Measurements from ENCODE around the gene ARHGAP19.

DNA sequence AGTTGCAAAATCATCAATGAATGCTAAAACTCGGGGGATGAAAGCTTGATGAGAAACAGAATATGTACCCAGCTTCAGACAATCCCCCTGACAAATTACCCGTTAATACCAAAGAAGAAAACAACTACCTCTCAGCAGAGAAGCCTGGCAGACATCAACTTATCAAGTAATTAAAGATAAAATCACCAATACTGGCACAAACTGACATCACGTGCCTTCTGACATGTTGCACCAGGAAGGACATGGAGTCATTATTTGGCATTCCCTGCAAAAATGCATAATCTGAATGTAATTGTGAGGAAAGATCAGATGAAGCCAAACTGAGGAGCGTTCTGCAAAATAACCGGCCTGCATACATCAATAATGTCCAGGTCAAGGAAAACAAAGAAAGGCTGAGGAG, 114.4 kb downstream of the ARHGAP19 start:
- TF ChIP-seq POLR2A (IDR thresholded peaks at IDR 0.05): no peak
- TF ChIP-seq, protein P1, sequence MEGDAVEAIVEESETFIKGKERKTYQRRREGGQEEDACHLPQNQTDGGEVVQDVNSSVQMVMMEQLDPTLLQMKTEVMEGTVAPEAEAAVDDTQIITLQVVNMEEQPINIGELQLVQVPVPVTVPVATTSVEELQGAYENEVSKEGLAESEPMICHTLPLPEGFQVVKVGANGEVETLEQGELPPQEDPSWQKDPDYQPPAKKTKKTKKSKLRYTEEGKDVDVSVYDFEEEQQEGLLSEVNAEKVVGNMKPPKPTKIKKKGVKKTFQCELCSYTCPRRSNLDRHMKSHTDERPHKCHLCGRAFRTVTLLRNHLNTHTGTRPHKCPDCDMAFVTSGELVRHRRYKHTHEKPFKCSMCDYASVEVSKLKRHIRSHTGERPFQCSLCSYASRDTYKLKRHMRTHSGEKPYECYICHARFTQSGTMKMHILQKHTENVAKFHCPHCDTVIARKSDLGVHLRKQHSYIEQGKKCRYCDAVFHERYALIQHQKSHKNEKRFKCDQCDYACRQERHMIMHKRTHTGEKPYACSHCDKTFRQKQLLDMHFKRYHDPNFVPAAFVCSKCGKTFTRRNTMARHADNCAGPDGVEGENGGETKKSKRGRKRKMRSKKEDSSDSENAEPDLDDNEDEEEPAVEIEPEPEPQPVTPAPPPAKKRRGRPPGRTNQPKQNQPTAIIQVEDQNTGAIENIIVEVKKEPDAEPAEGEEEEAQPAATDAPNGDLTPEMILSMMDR (IDR thresholded peaks at IDR 0.05): no peak
- TF ChIP-seq POLR2AphosphoS5 (IDR thresholded peaks at IDR 0.05): no peak
- no peak for TF ChIP-seq EP300 (IDR thresholded peaks at IDR 0.05)

All from sigmoid colon (tissue), 4 donors.